HuH-7.5 (cell line): ENCODE results near the gene GALNT1.

Experiments used
- DNase-seq: peaks from one replicate; pipeline ENCODE4 v3.0.0; 2011; ENCODE audit warnings: low spot score

Gene GALNT1

GRCh38 chr18:35618696-35619095 lies 37.2 kb downstream of the GALNT1 start:
- DNase-seq = no peak

- no peak for DNase-seq
Observed at GRCh38 chr18:35619464-35619863, 37.9 kb downstream of the GALNT1 start.

GRCh38 chr18:35619941-35620340 lies 38.4 kb downstream of the GALNT1 start:
- DNase-seq = no peak

GRCh38 chr18:35620765-35621164 lies 39.2 kb downstream of the GALNT1 start:
- DNase-seq = no peak

GRCh38 chr18:35623255-35623654 lies 41.7 kb downstream of the GALNT1 start:
- no peak for DNase-seq

- DNase-seq = no peak
Observed at GRCh38 chr18:35624146-35624545, 42.6 kb downstream of the GALNT1 start.

- DNase-seq = no peak
Observed at GRCh38 chr18:35625232-35625631, 43.7 kb downstream of the GALNT1 start.

- DNase-seq = no peak
Observed at GRCh38 chr18:35633761-35634160, 52.2 kb downstream of the GALNT1 start.

- DNase-seq = no peak
Observed at GRCh38 chr18:35634323-35634722, 52.8 kb downstream of the GALNT1 start.

GRCh38 chr18:35635170-35635569 lies 53.6 kb downstream of the GALNT1 start:
- no peak for DNase-seq

GRCh38 chr18:35637227-35637626 lies 55.7 kb downstream of the GALNT1 start:
- no peak for DNase-seq

GRCh38 chr18:35639296-35639695 lies 57.8 kb downstream of the GALNT1 start:
- no peak for DNase-seq

- DNase-seq = no peak
Observed at GRCh38 chr18:35641467-35641866, 59.9 kb downstream of the GALNT1 start.

- no peak for DNase-seq
Observed at GRCh38 chr18:35641916-35642315, 60.4 kb downstream of the GALNT1 start.

- DNase-seq = no peak
Observed at GRCh38 chr18:35642802-35643201, 61.3 kb downstream of the GALNT1 start.

- no peak for DNase-seq
Observed at GRCh38 chr18:35646449-35646848, 64.9 kb downstream of the GALNT1 start.

- DNase-seq = no peak
Observed at GRCh38 chr18:35653392-35654135, 72.0 kb downstream of the GALNT1 start.

GRCh38 chr18:35658112-35658511 lies 76.6 kb downstream of the GALNT1 start:
- DNase-seq = no peak

GRCh38 chr18:35661483-35662146 lies 80.1 kb downstream of the GALNT1 start:
- DNase-seq = no peak

GRCh38 chr18:35662293-35663062 lies 80.9 kb downstream of the GALNT1 start:
- DNase-seq = no peak

GRCh38 chr18:35671966-35672603 lies 90.5 kb downstream of the GALNT1 start:
- DNase-seq = no peak

- no peak for DNase-seq
Observed at GRCh38 chr18:35672897-35673296, 91.4 kb downstream of the GALNT1 start.

- DNase-seq = no peak
Observed at GRCh38 chr18:35673682-35674081, 92.1 kb downstream of the GALNT1 start.
